ENCODE measurements around the gene APOD. TPM values are rescaled to one million over a fixed set of nuclear protein-coding genes. Genes with fewer than 3 reads are reported as not detected.

Gene APOD
- total RNA-seq, 1 experiment from 2014 or later: not detected

- peaks cover 2% of the 10 kb centered on the region for H3K27me3 Mint-ChIP-seq (ENCODE audit: low read depth)
- Histone ChIP-seq H2BK5ac (ENCODE audit: insufficient read length, low read length) (no peak overlapping the region), H3K9ac (ENCODE audit: extremely low read depth, insufficient read length, low read length) (no peak overlapping the region), H4K20me1 (ENCODE audit: control insufficient read depth, insufficient read depth, insufficient read length) (no peaks in the 10 kb centered on the region), H4K91ac (ENCODE audit: insufficient read length, low read depth, low read length) (no peak overlapping the region), H3K27ac (ENCODE audit: insufficient read length, low read depth, low read length) (no peak overlapping the region), H3K18ac (ENCODE audit: insufficient read length, low read depth, low read length) (no peak overlapping the region), H4K8ac (replicated peaks; ENCODE audit: insufficient read length, low read depth, low read length) (no peak overlapping the region), H2AK5ac (ENCODE audit: insufficient read length, low read length) (no peak overlapping the region), H3K4ac (ENCODE audit: low read depth, low read length) (no peak overlapping the region), H4K5ac (ENCODE audit: insufficient read length, low read depth, low read length) (no peak overlapping the region), H3K27me3 (ENCODE audit: insufficient read depth, low read length) (no peaks in the 10 kb centered on the region), H3K4me1 (ENCODE audit: insufficient read depth, low read length) (no peaks in the 10 kb centered on the region), H3K79me2 (ENCODE audit: insufficient read depth, low read length) (no peaks in the 10 kb centered on the region), H3K79me1 (ENCODE audit: insufficient read depth, low read depth, low read length, poor library complexity, severe bottlenecking) (no peaks in the 10 kb centered on the region), H2BK20ac (ENCODE audit: low read depth, low read length, poor library complexity, severe bottlenecking) (no peak overlapping the region), H3K9me3 (ENCODE audit: control insufficient read depth, low read depth, low read length) (no peaks in the 10 kb centered on the region), H3K4me2 (ENCODE audit: insufficient read depth, insufficient read length, low read length) (no peak overlapping the region), H3K14ac (ENCODE audit: insufficient read depth, low read length) (no peak overlapping the region), H3T11ph (ENCODE audit: low read length) (no peak overlapping the region), H2BK12ac (ENCODE audit: insufficient read length, low read depth, low read length) (no peak overlapping the region), H3K23ac (ENCODE audit: insufficient read length, low read depth, low read length) (no peak overlapping the region), H2BK15ac (ENCODE audit: low read depth, low read length) (no peak overlapping the region), H2AFZ (ENCODE audit: low read length) (no peak overlapping the region), H2BK120ac (ENCODE audit: low read depth, low read length, poor library complexity, severe bottlenecking) (no peak overlapping the region), H3K56ac (ENCODE audit: insufficient read length, low read depth, low read length) (no peak overlapping the region), H3K23me2 (ENCODE audit: insufficient read length, low read depth, low read length, poor library complexity, severe bottlenecking) (no peaks in the 10 kb centered on the region)
- H3K9me3 Mint-ChIP-seq: peaks cover 27 to 32% of the 10 kb centered on the region in 2 experiments
- no peak for TF ChIP-seq CTCF (conservative IDR thresholded peaks at IDR 0.05)
- no CpG with 5 or more reads among the region's 2 CpGs for WGBS (ENCODE audit: extremely low coverage, insufficient read length, low lambda C conversion rate)
- H3K27ac Mint-ChIP-seq: no peak overlapping the region
- no peaks in the 10 kb centered on the region for H3K4me1 Mint-ChIP-seq
- H3K36me3 Mint-ChIP-seq (ENCODE audit: insufficient read depth in 1 of 3, low read depth in 3 of 3): peaks cover 6 to 8% (median 8%) of the 10 kb centered on the region in 3 experiments; a peak in 6 of 7 replicates
- no peak for DNase-seq
- no peak overlapping the region for H3K4me3 Mint-ChIP-seq
Observed at GRCh38 chr3:195597229-195597628, 13.5 kb upstream of the APOD start.
